Measurements from ENCODE around the gene WIPF1. TPM values are rescaled to one million over a fixed set of nuclear protein-coding genes. Genes with fewer than 3 reads are reported as not detected.

WIPF1 gene
- total RNA-seq, 2 experiments from 2014 or later: 465 to 588 TPM

DNA sequence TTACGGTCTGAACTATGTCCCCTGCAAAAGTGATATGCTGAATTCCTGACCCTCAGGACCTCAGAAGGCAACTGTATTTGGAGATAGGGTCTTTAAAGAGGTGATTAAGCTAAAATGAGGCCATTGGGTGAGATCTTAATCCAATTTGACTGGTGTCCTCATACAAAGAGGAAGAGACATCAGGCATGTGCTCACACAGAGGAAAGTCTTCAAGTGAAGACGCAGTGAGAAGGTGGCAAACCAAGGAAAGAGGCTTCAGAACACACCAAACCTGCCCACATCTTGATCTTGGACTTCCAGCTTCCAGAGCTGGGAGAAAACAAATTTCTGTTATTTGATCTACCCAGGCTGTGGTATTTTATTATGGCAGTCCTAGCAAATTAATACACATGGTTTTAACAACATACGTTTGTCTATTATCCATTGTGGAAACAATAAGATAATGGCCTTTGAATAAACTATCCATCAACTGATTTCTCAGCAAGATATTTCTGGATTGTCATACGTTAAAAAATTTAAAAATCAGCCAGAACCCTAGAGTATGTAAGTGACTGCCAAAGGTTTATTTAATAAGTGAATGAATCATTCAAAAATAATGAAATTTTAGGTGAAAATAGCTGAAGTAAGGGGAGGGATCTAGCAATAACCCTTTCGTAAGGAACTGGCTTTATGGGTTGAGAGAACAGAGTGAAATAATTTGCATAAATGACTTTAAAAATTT is 6.5 kb downstream of the WIPF1 start:
- Mint-ChIP-seq H3K4me3 (peak overlapping the region; percentile 70), H3K4me1 (peaks cover 57% of the 10 kb centered on the region), H3K9me3 (ENCODE audit: low read depth) (no peaks in the 10 kb centered on the region), H3K27me3 (no peaks in the 10 kb centered on the region), H3K27ac (peak overlapping the region; percentile 86), H3K36me3 (peaks cover 72% of the 10 kb centered on the region)
- CTCF ChIA-PET: interaction anchor here (1.1 to 5.0 kb wide), 6 partner anchors 12 to 98 kb away, joined by 4 to 40 read pairs (median 6); no protein-coding TSS in a partner anchor
- DNase-seq: no peak
- no peak for ATAC-seq

DNA sequence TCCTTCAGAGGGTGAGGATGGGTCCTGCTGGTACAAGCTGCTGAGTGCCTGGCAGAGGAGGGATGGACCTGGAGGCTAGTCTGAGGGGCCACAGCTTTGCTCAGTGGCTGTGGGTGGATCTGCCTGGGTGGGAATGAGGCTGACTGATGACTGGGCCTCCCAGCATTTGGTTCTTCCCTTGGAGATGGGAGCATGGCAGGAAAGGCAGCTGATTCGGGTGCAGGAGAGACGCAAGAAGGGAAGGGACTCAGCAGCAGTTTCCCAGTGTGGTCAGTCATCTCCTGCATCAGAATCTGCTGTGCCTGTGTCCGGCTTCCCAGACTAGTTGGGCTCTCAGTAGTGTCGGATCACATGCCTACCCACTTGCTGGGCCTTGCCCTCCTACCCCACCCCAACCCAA is 7.3 kb downstream of the WIPF1 start:
- CTCF ChIA-PET: interaction anchor here (1.0 to 5.0 kb wide), 5 partner anchors 11 to 98 kb away, joined by 3 to 40 read pairs (median 8); no protein-coding TSS in a partner anchor
- peak overlapping the region; percentile 25 for H3K4me3 Mint-ChIP-seq
- H3K27ac Mint-ChIP-seq: peak overlapping the region; percentile 76
- ATAC-seq: no peak
- H3K36me3 Mint-ChIP-seq: peaks cover 70% of the 10 kb centered on the region
- H3K27me3 Mint-ChIP-seq: no peaks in the 10 kb centered on the region
- no peaks in the 10 kb centered on the region for H3K9me3 Mint-ChIP-seq (ENCODE audit: low read depth)
- peaks cover 65% of the 10 kb centered on the region for H3K4me1 Mint-ChIP-seq
- no peak for DNase-seq

DNA sequence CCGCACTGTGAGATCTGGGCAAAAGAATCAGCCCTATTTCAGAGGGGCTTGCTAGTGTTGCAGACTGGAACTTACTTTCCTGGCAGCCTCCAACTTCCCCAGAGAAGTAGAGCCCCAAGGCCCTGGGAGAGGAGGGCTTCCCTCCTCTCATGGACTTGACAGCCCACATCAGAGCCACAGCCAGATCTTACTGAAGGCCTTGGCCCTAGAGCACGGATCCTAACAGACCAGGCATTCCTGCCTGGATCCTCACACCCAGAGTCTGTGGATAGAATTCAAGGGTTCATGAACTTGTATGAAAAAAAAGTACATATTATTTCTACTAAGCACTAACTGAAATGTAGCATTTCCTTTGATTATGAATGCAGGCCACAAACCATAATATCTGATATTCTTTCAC is 8.3 kb downstream of the WIPF1 start:
- no peak for DNase-seq

GRCh38 chr2:174588463-174588862 is 9.1 kb downstream of the WIPF1 start:
- CTCF ChIA-PET: interaction anchor here (0.8 to 2.0 kb wide), 3 partner anchors 10 to 20 kb away, joined by 3 to 7 read pairs (median 3); no protein-coding TSS in a partner anchor
- peaks cover 71% of the 10 kb centered on the region for H3K36me3 Mint-ChIP-seq
- H3K27ac Mint-ChIP-seq: peak overlapping the region; percentile 66
- no peaks in the 10 kb centered on the region for H3K27me3 Mint-ChIP-seq
- DNase-seq (no peak), ATAC-seq (no peak)
- H3K4me1 Mint-ChIP-seq: peaks cover 75% of the 10 kb centered on the region
- H3K4me3 Mint-ChIP-seq: no peak overlapping the region
- no peaks in the 10 kb centered on the region for H3K9me3 Mint-ChIP-seq (ENCODE audit: low read depth)

More for the DNA sequence above, 8.3 kb downstream of the WIPF1 start:
- Mint-ChIP-seq H3K27ac (peak overlapping the region; percentile 66), H3K4me3 (peak overlapping the region; percentile 39), H3K36me3 (peaks cover 70% of the 10 kb centered on the region), H3K4me1 (peaks cover 75% of the 10 kb centered on the region), H3K27me3 (no peaks in the 10 kb centered on the region), H3K9me3 (ENCODE audit: low read depth) (no peaks in the 10 kb centered on the region)
- ATAC-seq: no peak
- CTCF ChIA-PET: no interaction called here

GRCh38 chr2:174587579-174587978 is 10.0 kb downstream of the WIPF1 start:
- Mint-ChIP-seq H3K36me3 (peaks cover 74% of the 10 kb centered on the region), H3K9me3 (ENCODE audit: low read depth) (no peaks in the 10 kb centered on the region), H3K4me3 (no peak overlapping the region), H3K4me1 (peaks cover 81% of the 10 kb centered on the region), H3K27ac (peak overlapping the region; percentile 66), H3K27me3 (no peaks in the 10 kb centered on the region)
- DNase-seq: no peak
- CTCF ChIA-PET: interaction anchor here (1.4 to 2.0 kb wide), 3 partner anchors 9 to 19 kb away, joined by 3 to 7 read pairs (median 5); no protein-coding TSS in a partner anchor
- no peak for ATAC-seq

GRCh38 chr2:174586418-174587295 is 10.9 kb downstream of the WIPF1 start:
- Mint-ChIP-seq H3K27ac (peak overlapping the region; percentile 75), H3K9me3 (ENCODE audit: low read depth) (no peaks in the 10 kb centered on the region), H3K4me3 (no peak overlapping the region), H3K27me3 (no peaks in the 10 kb centered on the region), H3K4me1 (peaks cover 84% of the 10 kb centered on the region), H3K36me3 (peaks cover 76% of the 10 kb centered on the region)
- ATAC-seq: no peak
- DNase-seq: no peak
- CTCF ChIA-PET: interaction anchor here (0.6 to 2.0 kb wide), 5 partner anchors 8 to 109 kb away, joined by 3 to 7 read pairs (median 5); no protein-coding TSS in a partner anchor

DNA sequence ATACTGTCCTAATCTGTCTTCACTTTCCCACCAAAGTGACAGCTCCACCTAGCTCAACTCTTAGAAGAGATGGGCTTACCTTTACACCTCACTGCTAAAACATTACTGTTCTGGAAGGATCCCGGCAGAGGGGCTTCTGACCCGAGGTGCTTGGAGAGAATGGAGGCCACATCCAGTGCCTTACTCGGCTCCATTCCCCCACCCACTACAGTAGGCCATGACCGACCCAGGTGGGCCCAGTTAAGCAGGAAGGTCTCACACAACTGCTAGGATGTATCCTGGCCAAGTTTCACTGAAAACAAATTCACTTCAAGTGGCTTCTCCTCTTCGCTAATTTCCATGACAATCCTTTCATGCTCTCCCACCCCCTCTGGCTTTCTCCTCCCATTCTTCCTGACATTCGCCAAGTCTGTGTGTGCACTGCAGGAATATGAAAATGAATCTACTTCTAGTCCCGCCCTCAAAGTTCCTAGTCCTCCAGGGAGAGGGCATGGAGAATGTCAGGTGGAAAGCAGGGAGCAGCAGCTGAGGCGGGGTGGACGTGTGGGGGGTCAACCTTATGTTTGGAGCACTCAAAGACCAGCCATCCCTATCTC is 11.8 kb downstream of the WIPF1 start:
- ATAC-seq (no peak), DNase-seq (no peak)
- no peak overlapping the region for H3K4me3 Mint-ChIP-seq
- peaks cover 74% of the 10 kb centered on the region for H3K36me3 Mint-ChIP-seq
- CTCF ChIA-PET: interaction anchor here (1.3 to 1.6 kb wide), 3 partner anchors 15 to 110 kb away, joined by 3 to 5 read pairs (median 3); no protein-coding TSS in a partner anchor
- no peaks in the 10 kb centered on the region for H3K9me3 Mint-ChIP-seq (ENCODE audit: low read depth)
- H3K27me3 Mint-ChIP-seq: no peaks in the 10 kb centered on the region
- H3K27ac Mint-ChIP-seq: peak overlapping the region; percentile 29
- H3K4me1 Mint-ChIP-seq: peaks cover 82% of the 10 kb centered on the region

DNA sequence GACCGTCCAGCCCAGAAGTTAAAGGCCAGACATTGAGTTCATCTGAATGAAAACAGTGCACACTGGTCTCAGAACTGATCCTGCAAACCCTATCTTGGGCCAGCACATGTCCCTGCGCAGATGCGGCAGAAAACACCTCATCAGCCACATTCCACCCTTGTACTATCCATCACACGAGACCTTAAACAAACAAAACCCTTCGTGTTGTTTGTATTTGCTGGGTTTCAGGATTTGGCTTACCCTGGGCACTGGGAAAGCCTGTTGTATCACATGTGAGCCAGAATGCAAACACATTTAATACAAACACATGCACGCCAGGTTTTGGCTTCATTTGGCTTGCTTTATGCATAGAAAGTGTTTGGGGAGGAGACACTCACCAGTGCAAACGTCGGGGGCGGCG is 12.5 kb downstream of the WIPF1 start:
- CTCF ChIA-PET: no interaction called here

DNA sequence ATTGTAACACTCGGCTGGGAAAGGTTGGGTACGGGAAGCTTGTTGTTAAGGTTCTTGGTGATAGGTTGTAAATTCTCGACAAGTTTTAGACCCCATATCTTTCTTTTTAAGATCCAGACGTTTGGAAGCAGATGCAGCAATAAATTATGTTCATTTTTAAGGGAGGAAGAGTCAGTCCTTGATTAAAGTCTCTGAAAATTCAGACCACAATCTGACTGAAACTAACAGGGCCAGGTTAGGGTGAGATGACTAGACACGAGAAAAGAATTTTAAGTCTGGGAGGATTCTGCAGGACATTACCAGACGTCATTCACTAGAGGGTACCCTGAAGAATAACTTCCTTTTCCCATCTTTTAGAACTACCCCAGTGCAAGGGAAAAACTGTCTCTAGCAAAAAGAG is 16.1 kb downstream of the WIPF1 start:
- peaks cover 71% of the 10 kb centered on the region for H3K36me3 Mint-ChIP-seq
- H3K4me3 Mint-ChIP-seq: no peak overlapping the region
- H3K4me1 Mint-ChIP-seq: peaks cover 79% of the 10 kb centered on the region
- H3K9me3 Mint-ChIP-seq (ENCODE audit: low read depth): no peaks in the 10 kb centered on the region
- DNase-seq (no peak), ATAC-seq (peak; percentile 35)
- CTCF ChIA-PET: interaction anchor here (0.7 to 5.6 kb wide), 7 partner anchors 8 to 118 kb away, joined by 3 to 40 read pairs (median 3); no protein-coding TSS in a partner anchor
- no peaks in the 10 kb centered on the region for H3K27me3 Mint-ChIP-seq
- H3K27ac Mint-ChIP-seq: peak overlapping the region; percentile 67

More for the DNA sequence above, 12.5 kb downstream of the WIPF1 start:
- no peaks in the 10 kb centered on the region for H3K27me3 Mint-ChIP-seq
- H3K36me3 Mint-ChIP-seq: peaks cover 76% of the 10 kb centered on the region
- H3K9me3 Mint-ChIP-seq (ENCODE audit: low read depth): no peaks in the 10 kb centered on the region
- H3K4me3 Mint-ChIP-seq: no peak overlapping the region
- H3K4me1 Mint-ChIP-seq: peaks cover 84% of the 10 kb centered on the region
- DNase-seq: no peak
- ATAC-seq: no peak
- no peak overlapping the region for H3K27ac Mint-ChIP-seq

DNA sequence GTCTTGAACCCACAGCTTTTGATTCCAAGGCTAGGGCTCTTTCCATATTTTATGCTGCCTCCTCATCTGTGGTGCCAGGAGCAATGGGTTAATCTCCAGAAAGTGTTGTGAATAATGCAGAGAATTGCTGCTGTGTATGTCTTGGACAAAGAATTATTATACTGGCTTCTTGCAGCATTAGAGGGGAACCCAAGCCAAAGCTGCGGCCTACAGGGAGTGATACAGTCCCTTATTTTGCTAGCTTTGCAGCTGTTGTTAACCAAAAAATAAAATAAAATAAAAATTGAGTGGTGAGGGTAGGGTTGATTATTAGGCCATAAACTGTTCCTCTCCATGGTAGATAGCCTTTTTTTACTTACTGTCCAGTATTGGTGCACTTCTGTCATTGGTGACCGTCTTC is 16.7 kb downstream of the WIPF1 start:
- H3K36me3 Mint-ChIP-seq: peaks cover 69% of the 10 kb centered on the region
- DNase-seq: no peak
- no peak overlapping the region for H3K4me3 Mint-ChIP-seq
- H3K27me3 Mint-ChIP-seq: no peaks in the 10 kb centered on the region
- ATAC-seq: no peak
- CTCF ChIA-PET: interaction anchor here (0.8 to 5.6 kb wide), 4 partner anchors 11 to 112 kb away, joined by 4 to 40 read pairs (median 4); no protein-coding TSS in a partner anchor
- H3K27ac Mint-ChIP-seq: peak overlapping the region; percentile 67
- H3K4me1 Mint-ChIP-seq: peaks cover 76% of the 10 kb centered on the region
- H3K9me3 Mint-ChIP-seq (ENCODE audit: low read depth): no peaks in the 10 kb centered on the region

- DNase-seq: peak; percentile 74
- Mint-ChIP-seq H3K27me3 (no peaks in the 10 kb centered on the region), H3K4me1 (peaks cover 76% of the 10 kb centered on the region), H3K27ac (peak overlapping the region; percentile 26), H3K9me3 (ENCODE audit: low read depth) (no peaks in the 10 kb centered on the region), H3K36me3 (peaks cover 69% of the 10 kb centered on the region), H3K4me3 (no peak overlapping the region)
- peak; percentile 65 for ATAC-seq
- CTCF ChIA-PET: interaction anchor here (0.6 to 5.6 kb wide), 23 partner anchors 9 to 219 kb away, joined by 3 to 40 read pairs (median 5); partner anchors contain the start of gene WIPF1
Measured at GRCh38 chr2:174577967-174578589, 19.5 kb downstream of the WIPF1 start.

- no peaks in the 10 kb centered on the region for H3K27me3 Mint-ChIP-seq
- no peak for DNase-seq
- H3K27ac Mint-ChIP-seq: no peak overlapping the region
- peaks cover 71% of the 10 kb centered on the region for H3K36me3 Mint-ChIP-seq
- H3K4me3 Mint-ChIP-seq: no peak overlapping the region
- no peaks in the 10 kb centered on the region for H3K9me3 Mint-ChIP-seq (ENCODE audit: low read depth)
- ATAC-seq: no peak
- peaks cover 72% of the 10 kb centered on the region for H3K4me1 Mint-ChIP-seq
- CTCF ChIA-PET: interaction anchor here (0.7 to 3.6 kb wide), 7 partner anchors 8 to 122 kb away, joined by 3 to 10 read pairs (median 5); no protein-coding TSS in a partner anchor
Measured at GRCh38 chr2:174575124-174575776, 22.4 kb downstream of the WIPF1 start.

Measured in activated CD8-positive, alpha-beta memory T cell treated with anti-CD3 and anti-CD28 coated beads, Interleukin-2, amount 10 ng/mL, durations not matched to agents 7 days and 5 days (primary cell).